Measurements from ENCODE around the gene PRSS36.

The PRSS36 gene

GRCh38 chr16:31183432-31184428 is 33.9 kb upstream of the PRSS36 start:
- ChIA-PET POLR2A (no interaction called here), CTCF (interaction anchor here (0.6 kb wide), 2 partner anchors 162 to 229 kb away, joined by 3 to 4 read pairs; no protein-coding TSS in a partner anchor)
- no peak for TF ChIP-seq TARDBP (IDR thresholded peaks at IDR 0.05)
- no peak for TF ChIP-seq BHLHE40 (IDR thresholded peaks at IDR 0.05; ENCODE audit: borderline replicate concordance)
- TF ChIP-seq ZNF384 (IDR thresholded peaks at IDR 0.05) = no peak
- TF ChIP-seq L3MBTL2 (conservative IDR thresholded peaks at IDR 0.05) = no peak
- TF ChIP-seq FOXK2 (IDR thresholded peaks at IDR 0.05) = no peak
- no peak for TF ChIP-seq FOXA1 (IDR thresholded peaks at IDR 0.05)
- TF ChIP-seq HDGF (IDR thresholded peaks at IDR 0.05; ENCODE audit: borderline replicate concordance) = no peak
- TF ChIP-seq ARNT (IDR thresholded peaks at IDR 0.05) = no peak
- no peak for TF ChIP-seq ELF4 (IDR thresholded peaks at IDR 0.05)
- no peak for TF ChIP-seq SP1 (IDR thresholded peaks at IDR 0.05)
- no peak for TF ChIP-seq PKNOX1 (IDR thresholded peaks at IDR 0.05)
- DNase-seq (ENCODE audit: extremely low spot score) = no peak

DNA sequence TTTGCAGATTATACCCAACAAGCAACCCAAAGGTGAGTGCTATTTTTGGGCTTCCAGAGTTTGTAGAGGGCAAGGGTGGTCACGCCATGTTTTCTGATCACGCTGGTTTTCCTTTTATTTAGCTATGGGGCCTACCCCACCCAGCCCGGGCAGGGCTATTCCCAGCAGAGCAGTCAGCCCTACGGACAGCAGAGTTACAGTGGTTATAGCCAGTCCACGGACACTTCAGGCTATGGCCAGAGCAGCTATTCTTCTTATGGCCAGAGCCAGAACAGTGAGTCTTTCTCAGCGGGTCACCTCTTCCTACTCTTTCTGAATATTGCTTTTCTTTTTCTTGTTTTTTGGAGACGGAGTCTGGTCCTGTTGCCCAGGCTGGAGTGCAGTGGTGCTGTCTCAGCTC is 32.5 kb upstream of the PRSS36 start:
- POLR2A ChIA-PET = interaction anchor here (0.9 kb wide), 2 partner anchors 14 to 261 kb away, joined by 3 read pairs; no protein-coding TSS in a partner anchor
- CTCF ChIA-PET = no interaction called here
- DNase-seq (ENCODE audit: extremely low spot score) = no peak
- TF ChIP-seq CTBP1 (IDR thresholded peaks at IDR 0.05; ENCODE audit: borderline replicate concordance) (no peak), ELF4 (IDR thresholded peaks at IDR 0.05) (no peak), FOXM1 (IDR thresholded peaks at IDR 0.05; ENCODE audit: borderline replicate concordance) (no peak), SP1 (IDR thresholded peaks at IDR 0.05) (no peak), TARDBP (IDR thresholded peaks at IDR 0.05) (no peak), SUZ12 (IDR thresholded peaks at IDR 0.05) (no peak), ZNF384 (IDR thresholded peaks at IDR 0.05) (no peak), PKNOX1 (IDR thresholded peaks at IDR 0.05) (no peak), L3MBTL2 (conservative IDR thresholded peaks at IDR 0.05) (no peak), ARNT (IDR thresholded peaks at IDR 0.05) (no peak), LEF1 (IDR thresholded peaks at IDR 0.05; ENCODE audit: borderline replicate concordance) (no peak), BHLHE40 (IDR thresholded peaks at IDR 0.05; ENCODE audit: borderline replicate concordance) (no peak), FOXA1 (IDR thresholded peaks at IDR 0.05) (no peak), HDGF (IDR thresholded peaks at IDR 0.05; ENCODE audit: borderline replicate concordance) (no peak)

DNA sequence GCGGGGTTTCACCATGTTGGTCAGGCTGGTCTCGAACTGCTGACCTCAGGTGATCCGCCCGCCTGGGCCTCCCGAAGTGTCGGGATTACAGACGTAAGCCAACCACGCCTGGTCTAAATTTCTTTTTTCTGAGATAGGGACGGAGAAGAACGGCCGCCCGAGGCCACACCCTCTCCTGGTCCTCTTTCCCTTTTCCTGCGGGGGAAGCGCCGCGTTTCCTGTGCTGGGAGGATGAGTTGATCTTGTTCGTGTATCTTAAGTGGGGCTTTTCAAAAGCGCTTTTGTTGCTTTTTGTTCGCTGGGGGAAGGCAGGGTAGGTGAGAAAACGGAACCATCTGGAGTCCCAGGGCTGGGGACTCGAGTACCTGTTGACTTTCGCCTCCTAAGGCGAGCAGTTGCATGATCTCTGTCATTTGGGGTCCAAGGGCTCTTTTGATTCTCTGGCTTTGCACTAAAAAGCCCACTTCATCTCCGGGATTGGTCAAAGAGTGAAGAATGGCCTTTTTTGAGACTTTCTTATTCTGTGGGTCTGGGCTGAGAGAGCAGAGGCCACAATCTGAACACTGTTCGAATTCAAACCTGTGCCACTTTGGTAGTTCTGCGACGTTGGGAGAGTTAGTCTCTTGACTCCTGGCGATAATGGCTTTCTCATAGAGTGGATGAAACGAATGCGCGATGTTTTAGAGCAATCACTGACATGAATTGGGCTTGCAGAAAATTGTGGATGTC is 31.4 kb upstream of the PRSS36 start:
- POLR2A ChIA-PET = interaction anchor here (0.6 to 2.6 kb wide), 26 partner anchors 9 to 279 kb away, joined by 3 to 44 read pairs (median 5); partner anchors contain the start of genes KAT8, PYCARD, PYDC1 and STX4
- CTCF ChIA-PET = no interaction called here
- TF ChIP-seq PKNOX1 (IDR thresholded peaks at IDR 0.05) (no peak), FOXA1 (IDR thresholded peaks at IDR 0.05) (no peak), FOXK2 (IDR thresholded peaks at IDR 0.05) (no peak), BHLHE40 (IDR thresholded peaks at IDR 0.05; ENCODE audit: borderline replicate concordance) (no peak), ZNF384 (IDR thresholded peaks at IDR 0.05) (no peak), SP1 (IDR thresholded peaks at IDR 0.05) (no peak), NFRKB (IDR thresholded peaks at IDR 0.05) (no peak), L3MBTL2 (conservative IDR thresholded peaks at IDR 0.05) (no peak), ELF4 (IDR thresholded peaks at IDR 0.05) (no peak), HDGF (IDR thresholded peaks at IDR 0.05; ENCODE audit: borderline replicate concordance) (no peak), ARNT (IDR thresholded peaks at IDR 0.05) (no peak), FOXM1 (IDR thresholded peaks at IDR 0.05; ENCODE audit: borderline replicate concordance) (no peak), LEF1 (IDR thresholded peaks at IDR 0.05; ENCODE audit: borderline replicate concordance) (no peak), CTBP1 (IDR thresholded peaks at IDR 0.05; ENCODE audit: borderline replicate concordance) (no peak), TARDBP (IDR thresholded peaks at IDR 0.05) (no peak), SUZ12 (IDR thresholded peaks at IDR 0.05) (no peak)
- DNase-seq (ENCODE audit: extremely low spot score) = no peak

GRCh38 chr16:31179747-31180459 is 30.0 kb upstream of the PRSS36 start, which contains the start of gene FUS:
TSS of gene FUS (plus strand) at chr16:31180139. CDS start at chr16:31180215, 76 bp downstream.
- peak; percentile 94 for DNase-seq (ENCODE audit: extremely low spot score)
- CTCF ChIA-PET = interaction anchor here (1.3 kb wide), 2 partner anchors 38 to 196 kb away, joined by 4 to 6 read pairs; no protein-coding TSS in a partner anchor
- POLR2A ChIA-PET = interaction anchor here (0.6 to 2.6 kb wide), 44 partner anchors 9 to 533 kb away, joined by 3 to 44 read pairs (median 4); partner anchors contain the start of genes KAT8, PRSS36, PRSS8 and PYCARD
- TF ChIP-seq CTBP1 (IDR thresholded peaks at IDR 0.05; ENCODE audit: borderline replicate concordance) (no peak), L3MBTL2 (conservative IDR thresholded peaks at IDR 0.05) (no peak), ZNF384 (IDR thresholded peaks at IDR 0.05) (no peak), TARDBP (IDR thresholded peaks at IDR 0.05) (no peak), NFRKB (IDR thresholded peaks at IDR 0.05) (no peak; the same call in 1 of the 2 replicates), FOXA1 (IDR thresholded peaks at IDR 0.05) (no peak), BHLHE40 (IDR thresholded peaks at IDR 0.05; ENCODE audit: borderline replicate concordance) (peak; percentile 97), LEF1 (IDR thresholded peaks at IDR 0.05; ENCODE audit: borderline replicate concordance) (no peak), ELF4 (IDR thresholded peaks at IDR 0.05) (peak; percentile 98), FOXM1 (IDR thresholded peaks at IDR 0.05; ENCODE audit: borderline replicate concordance) (peak; percentile 81), SP1 (IDR thresholded peaks at IDR 0.05) (peak; percentile 79), SUZ12 (IDR thresholded peaks at IDR 0.05) (no peak), FOXK2 (IDR thresholded peaks at IDR 0.05) (no peak), PKNOX1 (IDR thresholded peaks at IDR 0.05) (no peak), ARNT (IDR thresholded peaks at IDR 0.05) (peak; percentile 47; the same call in 1 of the 2 replicates), HDGF (IDR thresholded peaks at IDR 0.05; ENCODE audit: borderline replicate concordance) (no peak)
